ENCODE data around the gene CILP.
"Not testable (repeated sequence)": the region's sequence is repeated elsewhere in the genome, so short reads cannot be mapped to it uniquely, and the experiment has no call there.

DNA sequence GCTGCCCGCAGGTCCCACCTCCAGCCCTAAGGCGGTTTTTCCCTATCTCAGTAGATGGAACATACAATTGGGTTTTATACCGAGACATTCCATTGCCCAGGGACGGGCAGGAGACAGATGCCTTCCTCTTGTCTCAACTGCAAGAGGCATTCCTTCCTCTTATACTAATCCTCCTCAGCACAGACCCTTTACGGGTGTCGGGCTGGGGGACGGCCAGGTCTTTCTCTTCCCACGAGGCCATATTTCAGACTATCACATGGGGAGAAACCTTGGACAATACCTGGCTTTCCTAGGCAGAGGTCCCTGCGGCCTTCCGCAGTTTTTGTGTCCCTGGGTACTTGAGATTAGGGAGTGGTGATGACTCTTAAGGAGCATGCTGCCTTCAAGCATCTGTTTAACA is 15.6 kb upstream of the CILP start:
- not testable (repeated sequence) for TF ChIP-seq POLR2A (IDR thresholded peaks at IDR 0.05)
- TF ChIP-seq, protein P1, sequence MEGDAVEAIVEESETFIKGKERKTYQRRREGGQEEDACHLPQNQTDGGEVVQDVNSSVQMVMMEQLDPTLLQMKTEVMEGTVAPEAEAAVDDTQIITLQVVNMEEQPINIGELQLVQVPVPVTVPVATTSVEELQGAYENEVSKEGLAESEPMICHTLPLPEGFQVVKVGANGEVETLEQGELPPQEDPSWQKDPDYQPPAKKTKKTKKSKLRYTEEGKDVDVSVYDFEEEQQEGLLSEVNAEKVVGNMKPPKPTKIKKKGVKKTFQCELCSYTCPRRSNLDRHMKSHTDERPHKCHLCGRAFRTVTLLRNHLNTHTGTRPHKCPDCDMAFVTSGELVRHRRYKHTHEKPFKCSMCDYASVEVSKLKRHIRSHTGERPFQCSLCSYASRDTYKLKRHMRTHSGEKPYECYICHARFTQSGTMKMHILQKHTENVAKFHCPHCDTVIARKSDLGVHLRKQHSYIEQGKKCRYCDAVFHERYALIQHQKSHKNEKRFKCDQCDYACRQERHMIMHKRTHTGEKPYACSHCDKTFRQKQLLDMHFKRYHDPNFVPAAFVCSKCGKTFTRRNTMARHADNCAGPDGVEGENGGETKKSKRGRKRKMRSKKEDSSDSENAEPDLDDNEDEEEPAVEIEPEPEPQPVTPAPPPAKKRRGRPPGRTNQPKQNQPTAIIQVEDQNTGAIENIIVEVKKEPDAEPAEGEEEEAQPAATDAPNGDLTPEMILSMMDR (IDR thresholded peaks at IDR 0.05) = not testable (repeated sequence)

Measured in tibial nerve (tissue), 3 donors.